ENCODE data around the gene MALAT1. TPM values are rescaled to one million over a fixed set of nuclear protein-coding genes. Genes with fewer than 3 reads are reported as not detected.

The MALAT1 gene
- total RNA-seq, 4 donors from 2014 or later = 17,948 to 48,028 (median 23,406) TPM

DNA sequence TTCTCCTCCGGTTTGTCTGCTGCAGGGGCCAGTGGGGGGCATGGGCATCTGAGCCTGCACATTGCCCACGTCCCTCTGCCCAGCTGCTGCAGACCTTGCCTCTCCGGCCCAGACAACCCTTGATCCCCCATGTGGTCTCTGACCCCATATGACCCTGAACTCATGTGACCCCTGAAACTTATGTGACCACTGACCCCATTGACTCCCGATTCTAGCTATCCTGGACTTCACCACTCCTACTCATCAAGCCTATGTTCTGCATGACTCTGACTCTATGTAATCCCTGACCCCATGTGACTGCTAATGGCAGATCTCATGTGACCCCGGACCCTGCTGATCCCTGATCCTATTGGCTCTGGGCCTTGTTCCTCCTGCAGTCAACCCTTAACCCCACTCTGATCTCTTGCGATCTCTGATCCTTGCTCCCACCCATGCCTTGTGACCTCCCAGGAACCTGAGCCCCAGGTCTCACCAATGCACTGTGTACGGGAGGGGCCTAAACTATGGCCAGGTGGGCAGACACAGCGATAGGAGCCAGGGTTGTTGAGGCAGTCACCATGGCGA, 53.6 kb downstream of the MALAT1 start:
- 75% methylated on average over 9 of the region's 9 CpGs; no CpG with 5 or more reads in 1 of the 2 donors for WGBS, 2 donors (ENCODE audit: low coverage in 1 of 2)
- no peaks in the 10 kb centered on the region for H3K27me3 ChIP-seq
- in situ Hi-C loops (cut with MboI; ENCODE audit: low pct_ligation_motif_present in 1 of 4, low pct_unique_long_range_greater_than_20kb in 1 of 4, low sequenced_read_pairs in 3 of 4) = no loop called here
- intact Hi-C loops (cut with DNase I; ENCODE audit: low total_unique reads) = no loop called here
- peaks cover 7 to 55% (median 35%) of the 10 kb centered on the region in 4 donors for H3K4me1 ChIP-seq
- H3K9me3 ChIP-seq = no peaks in the 10 kb centered on the region
- TF ChIP-seq POLR2AphosphoS5 (IDR thresholded peaks at IDR 0.05) = no peak
- TF ChIP-seq CTCF (IDR thresholded peaks at IDR 0.05) = peak in 1 of 5 experiments; percentile 2
- no peak for TF ChIP-seq EP300 (IDR thresholded peaks at IDR 0.05; ENCODE audit: low read depth)
- TF ChIP-seq POLR2A (IDR thresholded peaks at IDR 0.05) = no peak
- H3K27ac ChIP-seq = peak overlapping the region in 1 of 4 donors; percentile 83
- H3K36me3 ChIP-seq = no peaks in the 10 kb centered on the region
- no peak for DNase-seq
- no peak overlapping the region for H3K4me3 ChIP-seq

DNA sequence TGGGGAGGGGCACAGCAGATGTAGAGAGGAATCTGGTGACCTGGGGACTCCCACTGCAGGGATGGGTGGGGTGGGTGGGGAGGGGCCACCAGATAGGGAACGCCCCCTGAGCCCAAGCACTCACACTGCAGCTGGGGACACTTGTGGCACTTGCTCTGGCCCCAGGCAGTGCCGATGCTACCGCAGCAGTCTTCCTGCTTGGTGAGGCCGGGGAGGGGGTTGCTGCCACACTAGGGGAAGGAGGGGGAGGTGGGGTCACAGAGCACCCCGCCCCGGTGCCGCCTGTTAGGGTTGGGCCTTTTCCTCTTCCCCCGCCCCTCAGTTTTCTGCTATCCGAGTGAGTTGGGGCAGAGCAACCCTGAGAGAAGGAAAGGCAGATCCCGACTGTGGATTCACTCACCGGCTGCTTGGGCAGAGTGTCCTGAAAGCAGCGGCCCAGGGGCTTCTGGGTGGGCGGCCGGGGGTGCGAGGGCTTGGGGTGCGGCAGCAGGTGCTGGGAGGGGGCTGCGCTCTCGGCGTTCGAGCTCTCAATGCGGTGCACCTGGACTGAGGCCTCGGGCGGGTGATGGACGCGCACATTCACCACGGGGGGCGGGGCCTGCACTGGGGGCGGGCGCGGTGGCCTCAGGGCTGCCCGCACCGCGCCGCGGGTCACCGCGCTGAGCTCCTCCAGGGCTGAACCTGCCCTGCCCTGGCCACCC, 54.6 kb downstream of the MALAT1 start:
- H3K9me3 ChIP-seq = no peaks in the 10 kb centered on the region
- H3K27me3 ChIP-seq = no peaks in the 10 kb centered on the region
- peak overlapping the region in 1 of 4 donors; percentile 22 for H3K27ac ChIP-seq
- intact Hi-C loops (cut with DNase I; ENCODE audit: low total_unique reads) (no loop called here), in situ Hi-C loops (cut with MboI; ENCODE audit: low pct_ligation_motif_present in 1 of 4, low pct_unique_long_range_greater_than_20kb in 1 of 4, low sequenced_read_pairs in 3 of 4) (no loop called here)
- H3K36me3 ChIP-seq = no peaks in the 10 kb centered on the region
- 67% methylated on average over 23 of the region's 37 CpGs; no CpG with 5 or more reads in 1 of the 2 donors for WGBS, 2 donors (ENCODE audit: low coverage in 1 of 2)
- no peak overlapping the region for H3K4me3 ChIP-seq
- no peak for TF ChIP-seq POLR2AphosphoS5 (IDR thresholded peaks at IDR 0.05)
- no peak for TF ChIP-seq EP300 (IDR thresholded peaks at IDR 0.05; ENCODE audit: low read depth)
- no peak for TF ChIP-seq CTCF (IDR thresholded peaks at IDR 0.05)
- TF ChIP-seq POLR2A (IDR thresholded peaks at IDR 0.05) = no peak
- peaks cover 7 to 58% (median 37%) of the 10 kb centered on the region in 4 donors for H3K4me1 ChIP-seq
- peak; percentile 52 for DNase-seq

GRCh38 chr11:65554057-65554818, 55.4 kb downstream of the MALAT1 start:
- H3K4me3 ChIP-seq = no peak overlapping the region
- H3K27ac ChIP-seq = peak overlapping the region in 1 of 4 donors; percentile 22
- H3K4me1 ChIP-seq = peaks cover 15 to 65% (median 45%) of the 10 kb centered on the region in 4 donors
- intact Hi-C loops (cut with DNase I; ENCODE audit: low total_unique reads) = no loop called here
- TF ChIP-seq POLR2A (IDR thresholded peaks at IDR 0.05) = no peak
- no peak for TF ChIP-seq CTCF (IDR thresholded peaks at IDR 0.05)
- no peak for TF ChIP-seq EP300 (IDR thresholded peaks at IDR 0.05; ENCODE audit: low read depth)
- TF ChIP-seq POLR2AphosphoS5 (IDR thresholded peaks at IDR 0.05) = no peak
- no peak for DNase-seq
- no peaks in the 10 kb centered on the region for H3K9me3 ChIP-seq
- in situ Hi-C loops (cut with MboI; ENCODE audit: low pct_ligation_motif_present in 1 of 4, low pct_unique_long_range_greater_than_20kb in 1 of 4, low sequenced_read_pairs in 3 of 4) = no loop called here
- 77 to 79% methylated on average over 4 to 26 of the region's 27 CpGs for WGBS, 2 donors (ENCODE audit: low coverage in 1 of 2)
- H3K36me3 ChIP-seq = no peaks in the 10 kb centered on the region
- no peaks in the 10 kb centered on the region for H3K27me3 ChIP-seq

- intact Hi-C loops (cut with DNase I; ENCODE audit: low total_unique reads) = no loop called here
- H3K4me3 ChIP-seq = no peak overlapping the region
- H3K9me3 ChIP-seq = no peaks in the 10 kb centered on the region
- TF ChIP-seq CTCF (IDR thresholded peaks at IDR 0.05) (no peak), POLR2AphosphoS5 (IDR thresholded peaks at IDR 0.05) (no peak), POLR2A (IDR thresholded peaks at IDR 0.05) (no peak), EP300 (IDR thresholded peaks at IDR 0.05; ENCODE audit: low read depth) (no peak)
- 96 to 100% methylated on average over 1 to 4 of the region's 4 CpGs for WGBS, 2 donors (ENCODE audit: low coverage in 1 of 2)
- H3K4me1 ChIP-seq = peaks cover 22 to 72% (median 51%) of the 10 kb centered on the region in 4 donors
- H3K27me3 ChIP-seq = no peaks in the 10 kb centered on the region
- no peaks in the 10 kb centered on the region for H3K36me3 ChIP-seq
- no peak for DNase-seq
- in situ Hi-C loops (cut with MboI; ENCODE audit: low pct_ligation_motif_present in 1 of 4, low pct_unique_long_range_greater_than_20kb in 1 of 4, low sequenced_read_pairs in 3 of 4) = no loop called here
- H3K27ac ChIP-seq = peak overlapping the region in 2 of 4 donors; percentile 10 to 22
Observed at GRCh38 chr11:65554842-65555430, 56.1 kb downstream of the MALAT1 start.
